Loucy (cell line): ENCODE data around the gene OGDH.

Experiments used
- H2AFZ ChIP-seq: fragments of 200-600 bp; sonication (generic); 2 replicates; pipeline ENCODE4 v1.6.0; 2016; ENCODE audit warnings: antibody characterized with exemption, mild to moderate bottlenecking, low read length, moderate library complexity
- H3F3A ChIP-seq: fragments of 200-600 bp; 2 replicates; pipeline ENCODE4 v1.6.0; 2016; ENCODE audit warnings: antibody characterized with exemption, low read depth, mild to moderate bottlenecking
- H3K27me3 ChIP-seq: fragments of 200-600 bp; sonication (generic); 2 replicates; pipeline ENCODE4 v1.6.1; 2014; ENCODE audit warnings: low read length, mild to moderate bottlenecking; ENCODE audit not compliant: insufficient read depth, poor library complexity, severe bottlenecking
- H3K36me3 ChIP-seq: fragments of 200-600 bp; sonication (generic); 2 replicates; pipeline ENCODE4 v1.6.1; 2016; ENCODE audit warnings: low read length; ENCODE audit not compliant: insufficient read depth
- H3K4me1 ChIP-seq: fragments of 200-600 bp; sonication (generic); 2 replicates; pipeline ENCODE4 v1.5.1; 2014; ENCODE audit warnings: low read length, mild to moderate bottlenecking; ENCODE audit not compliant: insufficient read depth, poor library complexity, severe bottlenecking
- H3K4me2 ChIP-seq: fragments of 200-600 bp; sonication (generic); 2 replicates; pipeline ENCODE4 v1.6.0; 2014; ENCODE audit warnings: antibody characterized with exemption, low read length, low read depth, mild to moderate bottlenecking; ENCODE audit not compliant: poor library complexity, severe bottlenecking
- H3K4me3 ChIP-seq: fragments of 200-600 bp; sonication (generic); 2 replicates; pipeline ENCODE4 v1.5.1; 2014; ENCODE audit warnings: low read length, mild to moderate bottlenecking, mixed read lengths; ENCODE audit not compliant: poor library complexity, severe bottlenecking
- H3K79me2 ChIP-seq: fragments of 200-600 bp; sonication (generic); 2 replicates; pipeline ENCODE4 v1.6.1; 2014; ENCODE audit warnings: low read length; ENCODE audit not compliant: insufficient read depth
- H3K9ac ChIP-seq: fragments of 200-600 bp; sonication (generic); 2 replicates; pipeline ENCODE4 v1.6.0; 2014; ENCODE audit warnings: mild to moderate bottlenecking, low read depth, low read length, moderate library complexity; ENCODE audit not compliant: poor library complexity, severe bottlenecking
- H3K9me2 ChIP-seq: fragments of 200-600 bp; sonication (generic); replicated peaks from 2 replicates; pipeline ENCODE4 v1.6.1; 2016; ENCODE audit warnings: low read depth, low read length, mixed read lengths
- H3K9me3 ChIP-seq: fragments of 200-600 bp; sonication (generic); 2 replicates; pipeline ENCODE4 v1.6.1; 2014; ENCODE audit warnings: mild to moderate bottlenecking, antibody characterized with exemption, low read length, low read depth; ENCODE audit not compliant: insufficient read depth
- H4K20me1 ChIP-seq: fragments of 200-600 bp; sonication (generic); 2 replicates; pipeline ENCODE4 v1.6.0; 2014; ENCODE audit warnings: antibody characterized with exemption, low read length, mild to moderate bottlenecking; ENCODE audit not compliant: insufficient read depth, poor library complexity, severe bottlenecking
- CTCF ChIP-seq: fragments of 200-600 bp; sonication (generic); conservative IDR thresholded peaks from 2 replicates; pipeline ENCODE4 v1.5.1; 2014; ENCODE audit warnings: mild to moderate bottlenecking, antibody characterized with exemption, low read length
- EZH2phosphoT487 ChIP-seq: fragments of 200-600 bp; IDR thresholded peaks from 2 replicates; pipeline ENCODE4 v1.6.1; 2018; ENCODE audit warnings: antibody characterized with exemption, mild to moderate bottlenecking, moderate library complexity, borderline replicate concordance

OGDH gene

DNA sequence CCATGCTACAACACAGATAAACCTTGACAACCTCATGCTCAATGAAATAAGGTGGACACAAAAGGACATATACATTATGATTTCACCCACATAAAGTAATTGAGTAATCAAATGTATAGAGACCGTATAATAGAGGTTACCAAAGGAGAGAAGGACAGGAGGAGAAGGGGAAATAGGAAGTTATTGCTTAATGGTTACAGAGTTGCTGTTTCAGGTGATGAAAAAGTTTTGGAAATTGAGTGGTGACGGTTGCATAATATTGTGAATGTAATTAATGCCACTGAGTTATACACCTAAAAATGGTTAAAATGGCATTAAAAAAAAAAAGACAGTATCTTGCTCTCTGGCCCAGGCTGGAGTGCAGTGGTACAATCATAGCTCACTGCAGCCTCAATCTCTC, 1.5 kb upstream of the OGDH start:
- Histone ChIP-seq H3K9me3 (no peaks in the 10 kb centered on the region), H3K9ac (no peak overlapping the region), H2AFZ (no peak overlapping the region), H3F3A (no peaks in the 10 kb centered on the region), H3K79me2 (peaks cover 31% of the 10 kb centered on the region), H3K27me3 (no peaks in the 10 kb centered on the region), H3K4me2 (no peak overlapping the region), H4K20me1 (peaks cover 9% of the 10 kb centered on the region), H3K4me3 (no peak overlapping the region), H3K9me2 (no peaks in the 10 kb centered on the region), H3K36me3 (no peaks in the 10 kb centered on the region), H3K4me1 (peaks cover 21% of the 10 kb centered on the region)
- TF ChIP-seq CTCF: no peak
- no peak for TF ChIP-seq EZH2phosphoT487

GRCh38 chr7:44607141-44608068, 978 bp downstream of the OGDH start:
- Histone ChIP-seq H3K9me2 (no peaks in the 10 kb centered on the region), H3K4me2 (peak overlapping the region; percentile 98), H3K27me3 (no peaks in the 10 kb centered on the region), H3K79me2 (peaks cover 51% of the 10 kb centered on the region), H3F3A (no peaks in the 10 kb centered on the region), H4K20me1 (peaks cover 13% of the 10 kb centered on the region), H2AFZ (peak overlapping the region; percentile 67), H3K36me3 (no peaks in the 10 kb centered on the region), H3K9me3 (no peaks in the 10 kb centered on the region), H3K9ac (peak overlapping the region; percentile 90), H3K4me3 (peak overlapping the region; percentile 98), H3K4me1 (peaks cover 26% of the 10 kb centered on the region)
- TF ChIP-seq EZH2phosphoT487 (no peak), CTCF (no peak)

GRCh38 chr7:44608916-44609648, 2.7 kb downstream of the OGDH start:
- peak overlapping the region; percentile 27 for H3K9ac ChIP-seq

More at GRCh38 chr7:44608916-44609648, 2.7 kb downstream of the OGDH start:
- peaks cover 66% of the 10 kb centered on the region for H3K79me2 ChIP-seq
- no peak overlapping the region for H3K4me3 ChIP-seq
- H3K4me1 ChIP-seq: peaks cover 26% of the 10 kb centered on the region
- no peaks in the 10 kb centered on the region for H3K27me3 ChIP-seq
- H2AFZ ChIP-seq: no peak overlapping the region
- peak overlapping the region; percentile 98 for H3K4me2 ChIP-seq
- no peaks in the 10 kb centered on the region for H3K9me2 ChIP-seq
- no peaks in the 10 kb centered on the region for H3F3A ChIP-seq
- H4K20me1 ChIP-seq: peaks cover 15% of the 10 kb centered on the region
- no peaks in the 10 kb centered on the region for H3K36me3 ChIP-seq
- H3K9me3 ChIP-seq: no peaks in the 10 kb centered on the region
- no peak for TF ChIP-seq CTCF
- TF ChIP-seq EZH2phosphoT487: no peak
